Peyer's patch (tissue), 4 donors: ENCODE measurements around the gene GFPT2.

ENCODE experiments used
- CTCF ChIP-seq, 6 experiments: fragments of 450-650 bp in 4 of 6; fragments of 200-600 bp in 2 of 6; sonication (generic) in 1 of 6; IDR thresholded peaks; one replicate each; pipeline ENCODE4 v1.5.1; 2017 to 2019; ENCODE audit warnings: antibody characterized with exemption in 6 of 6, mild to moderate bottlenecking in 3 of 6, moderate library complexity in 1 of 6
- POLR2A ChIP-seq, 2 donors: fragments of 450-650 bp; IDR thresholded peaks; one replicate each; pipeline ENCODE4 v1.5.1; 2017; ENCODE audit warnings: antibody characterized with exemption in 2 of 2, mild to moderate bottlenecking in 2 of 2, moderate library complexity in 2 of 2

GRCh38 chr5:180305481-180305880, 47.7 kb downstream of the GFPT2 start:
- no peak for TF ChIP-seq CTCF (IDR thresholded peaks at IDR 0.05)
- TF ChIP-seq POLR2A (IDR thresholded peaks at IDR 0.05), result no peak
